HepG2 (cell line): ENCODE results near the gene FAM124A. TPM values are rescaled to one million over a fixed set of nuclear protein-coding genes. Genes with fewer than 3 reads are reported as not detected.

Source experiments
- ATAC-seq: fragments of 200-7000 bp; cut with Tn5 transposase; 3 replicates; pipeline ENCODE4 v1.9.1; 2020; ENCODE audit warnings: mild to moderate bottlenecking, moderate library complexity
- BruUV-seq: library from RNA; stranded (reverse); fragments of 400-500 nt; replicated peaks from 2 replicates; lab custom pipeline; 2021; lab: Mats Ljungman, UMichigan
- CTCF ChIA-PET: fragments of 300-600 bp; formaldehyde crosslinking; extraction: SDS; loops from one replicate; lab custom pipeline; 2021; ENCODE audit warnings: low total read pairs, inconsistent platforms, low intra/inter-chr PET ratio; lab: Yijun Ruan, JAX
- POLR2A ChIA-PET: fragments of 350-600 bp; sonication (Branson Sonifier 250); formaldehyde crosslinking; loops from one replicate; lab custom pipeline; 2020; ENCODE audit warnings: antibody characterized with exemption, inconsistent platforms; lab: Yijun Ruan, JAX
- DNase-seq: peaks from one replicate; pipeline ENCODE4 v3.0.0-alpha.2; 2015; ENCODE audit warnings: low spot score
- FAIRE-seq: peaks from 3 replicates; lab custom pipeline; 2011; peaks lifted over from hg19 to GRCh38; lab: Jason Lieb, UNC
- H2AFZ ChIP-seq: one replicate; pipeline ENCODE4 v1.6.1; 2011; ENCODE audit warnings: low read length, inconsistent platforms
- H3K27ac ChIP-seq: fragments of 300-600 bp; 3 replicates; pipeline ENCODE4 v1.8.0; 2011; ENCODE audit warnings: mixed run types, mild to moderate bottlenecking, mixed read lengths, low read length, inconsistent platforms; ENCODE audit not compliant: insufficient read depth; ENCODE audit errors: extremely low read length
- H3K27me3 ChIP-seq, 2 experiments: fragments of 200-600 bp in 1 of 2; 2 replicates in 1 of 2; 3 replicates in 1 of 2; pipeline versions ENCODE4 v1.6.0 to v1.8.0; 2011; ENCODE audit warnings: low read length in 2 of 2, mild to moderate bottlenecking in 2 of 2, moderate library complexity in 2 of 2, inconsistent platforms in 1 of 2; ENCODE audit not compliant: insufficient read depth in 2 of 2, control insufficient read depth in 1 of 2
- H3K36me3 ChIP-seq, 2 experiments: fragments of 200-600 bp in 1 of 2; replicated peaks in 1 of 2; 2 replicates in 1 of 2; 3 replicates in 1 of 2; pipeline versions ENCODE4 v1.5.1 to v1.8.0; 2011; ENCODE audit warnings: low read length in 2 of 2, inconsistent platforms in 1 of 2; ENCODE audit not compliant: insufficient read depth in 2 of 2, control insufficient read depth in 1 of 2
- H3K4me1 ChIP-seq: 2 replicates; pipeline ENCODE4 v1.5.1; 2012; ENCODE audit warnings: low read length, inconsistent platforms; ENCODE audit not compliant: insufficient read depth
- H3K4me2 ChIP-seq: 2 replicates; pipeline ENCODE4 v1.6.0; 2011; ENCODE audit warnings: low read depth, low read length, inconsistent platforms
- H3K4me3 ChIP-seq, 3 experiments: fragments of 200-600 bp in 1 of 3; sonication (generic), shearing (Covaris generic) in 1 of 3; replicated peaks in 1 of 3; 2 replicates each; pipeline ENCODE4 v1.5.1; 2011 to 2016; ENCODE audit warnings: low read length in 3 of 3, inconsistent platforms in 2 of 3, low read depth in 2 of 3, mild to moderate bottlenecking in 2 of 3, control low read depth in 1 of 3, mixed read lengths in 1 of 3; ENCODE audit not compliant: insufficient read depth in 1 of 3
- H3K79me2 ChIP-seq: one replicate; pipeline ENCODE4 v1.6.1; 2011; ENCODE audit warnings: low read length, inconsistent platforms; ENCODE audit not compliant: insufficient read depth
- H3K9ac ChIP-seq: 2 replicates; pipeline ENCODE4 v1.6.0; 2011; ENCODE audit warnings: mild to moderate bottlenecking, low read depth, low read length, inconsistent platforms; ENCODE audit not compliant: insufficient read depth
- H3K9me3 ChIP-seq: 2 replicates; pipeline ENCODE4 v1.5.1; 2012; ENCODE audit warnings: mild to moderate bottlenecking, low read length
- H4K20me1 ChIP-seq: 2 replicates; pipeline ENCODE4 v1.6.0; 2011; ENCODE audit warnings: inconsistent platforms, mild to moderate bottlenecking, low read length, moderate library complexity; ENCODE audit not compliant: insufficient read depth
- ATF7 ChIP-seq, 2 experiments: fragments of 450-650 bp in 1 of 2; sonication (generic) in 1 of 2; formaldehyde crosslinking in 1 of 2; IDR thresholded peaks; 2 replicates each; pipeline versions ENCODE4 v1.4.0 to v1.6.1; 2016 to 2020; ENCODE audit warnings: antibody characterized with exemption in 1 of 2, mild to moderate bottlenecking in 1 of 2, missing genetic modification reagents in 1 of 2
- WGBS: methylation state at CpG from one replicate; pipeline ENCODE4 v1.1.6; 2017; ENCODE audit warnings: low lambda C conversion rate; 5-methylcytosine and 5-hydroxymethylcytosine counted together
- in situ Hi-C: cut with HindIII; loops from 2 replicates; pipeline ENCODE4 v1.10.0; 2017; ENCODE audit warnings: low pct_unique_long_range_greater_than_20kb; ENCODE audit not compliant: extremely low pct_ligation_motif_present
- intact Hi-C: fragments of 100-400 bp; cut with micrococcal nuclease; formaldehyde crosslinking; loops from one replicate; pipeline ENCODE4 v1.10.0; 2022; ENCODE audit not compliant: unreplicated experiment
- polyA plus RNA-seq, 8 experiments: library from polyadenylated mRNA; depleted of rRNA in 3 of 8; stranded (reverse) in 7 of 8; unstranded in 1 of 8; fragments of >200 nt; fragmentation: Illumina TruSeq in 4 of 8; extraction: Trizol in 4 of 8; gene quantifications; 2 replicates each; pipeline versions ENCODE4 v1.2.1 to v1.2.3, GENCODE V29; 2011 to 2016; ENCODE audit warnings: low read depth in 4 of 8, missing spikeins in 1 of 8, mixed read lengths in 1 of 8; ENCODE audit not compliant: insufficient read depth in 1 of 8
- total RNA-seq, 5 experiments: library from RNA; depleted of rRNA; stranded (reverse); fragments of >200 nt; fragmentation: Illumina TruSeq; extraction: Trizol; gene quantifications; 2 replicates each; pipeline ENCODE4 v1.2.3, GENCODE V29; 2016; ENCODE audit warnings: low read depth in 1 of 5
- TF ChIP-seq, protein P1 (sequence below): sonication (generic); formaldehyde crosslinking; IDR thresholded peaks from 2 replicates; pipeline ENCODE4 v1.5.0; 2020; ENCODE audit warnings: mild to moderate bottlenecking, missing genetic modification reagents, borderline replicate concordance

The FAM124A gene
- total and polyA plus RNA-seq, 2 of the 13 experiments (the other 11 are each of a cell fraction or from before 2014, with no cell fraction given): not detected

DNA sequence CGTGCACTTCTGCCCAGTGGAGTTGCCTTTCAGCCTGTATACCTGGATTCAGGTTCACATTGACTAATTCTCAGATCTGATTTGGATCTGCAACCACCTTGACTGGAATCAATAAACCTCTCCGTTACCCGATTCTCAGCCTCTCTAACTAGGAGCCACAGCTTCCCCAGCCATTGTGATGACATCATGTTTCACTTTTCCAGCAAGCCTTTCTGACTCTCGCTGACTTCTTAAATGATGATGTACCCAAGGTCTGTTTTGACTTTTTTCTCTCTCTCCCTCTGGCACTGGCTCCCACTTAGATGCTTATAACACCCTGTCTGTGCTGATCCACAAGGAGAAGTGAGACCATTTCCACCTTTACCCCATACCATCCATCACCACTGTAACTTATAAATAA lies 13.5 kb upstream of the FAM124A start:
- Histone ChIP-seq H3K36me3 (no peaks in the 10 kb centered on the region), H3K4me1 (no peaks in the 10 kb centered on the region), H4K20me1 (no peaks in the 10 kb centered on the region), H3K9me3 (no peaks in the 10 kb centered on the region), H3K4me2 (no peak overlapping the region), H3K79me2 (no peaks in the 10 kb centered on the region), H3K4me3 (no peak overlapping the region), H3K27ac (no peak overlapping the region), H3K27me3 (peaks cover 6 to 51% of the 10 kb centered on the region in 2 experiments; a peak in 3 of 5 replicates), H2AFZ (no peak overlapping the region), H3K9ac (no peak overlapping the region)
- ATAC-seq (no peak), DNase-seq (no peak), FAIRE-seq (no peak)
- in situ Hi-C loops: no loop called here
- 23% methylated on average over 4 of the region's 4 CpGs for WGBS
- ChIA-PET CTCF (no interaction called here), POLR2A (no interaction called here)
- BruUV-seq: no TSS peak
- peak; percentile 86 for TF ChIP-seq ATF7 (IDR thresholded peaks at IDR 0.05)
- no peak for TF ChIP-seq ATF7 (CRISPR knock-in tag; IDR thresholded peaks at IDR 0.05)
- TF ChIP-seq, protein P1, sequence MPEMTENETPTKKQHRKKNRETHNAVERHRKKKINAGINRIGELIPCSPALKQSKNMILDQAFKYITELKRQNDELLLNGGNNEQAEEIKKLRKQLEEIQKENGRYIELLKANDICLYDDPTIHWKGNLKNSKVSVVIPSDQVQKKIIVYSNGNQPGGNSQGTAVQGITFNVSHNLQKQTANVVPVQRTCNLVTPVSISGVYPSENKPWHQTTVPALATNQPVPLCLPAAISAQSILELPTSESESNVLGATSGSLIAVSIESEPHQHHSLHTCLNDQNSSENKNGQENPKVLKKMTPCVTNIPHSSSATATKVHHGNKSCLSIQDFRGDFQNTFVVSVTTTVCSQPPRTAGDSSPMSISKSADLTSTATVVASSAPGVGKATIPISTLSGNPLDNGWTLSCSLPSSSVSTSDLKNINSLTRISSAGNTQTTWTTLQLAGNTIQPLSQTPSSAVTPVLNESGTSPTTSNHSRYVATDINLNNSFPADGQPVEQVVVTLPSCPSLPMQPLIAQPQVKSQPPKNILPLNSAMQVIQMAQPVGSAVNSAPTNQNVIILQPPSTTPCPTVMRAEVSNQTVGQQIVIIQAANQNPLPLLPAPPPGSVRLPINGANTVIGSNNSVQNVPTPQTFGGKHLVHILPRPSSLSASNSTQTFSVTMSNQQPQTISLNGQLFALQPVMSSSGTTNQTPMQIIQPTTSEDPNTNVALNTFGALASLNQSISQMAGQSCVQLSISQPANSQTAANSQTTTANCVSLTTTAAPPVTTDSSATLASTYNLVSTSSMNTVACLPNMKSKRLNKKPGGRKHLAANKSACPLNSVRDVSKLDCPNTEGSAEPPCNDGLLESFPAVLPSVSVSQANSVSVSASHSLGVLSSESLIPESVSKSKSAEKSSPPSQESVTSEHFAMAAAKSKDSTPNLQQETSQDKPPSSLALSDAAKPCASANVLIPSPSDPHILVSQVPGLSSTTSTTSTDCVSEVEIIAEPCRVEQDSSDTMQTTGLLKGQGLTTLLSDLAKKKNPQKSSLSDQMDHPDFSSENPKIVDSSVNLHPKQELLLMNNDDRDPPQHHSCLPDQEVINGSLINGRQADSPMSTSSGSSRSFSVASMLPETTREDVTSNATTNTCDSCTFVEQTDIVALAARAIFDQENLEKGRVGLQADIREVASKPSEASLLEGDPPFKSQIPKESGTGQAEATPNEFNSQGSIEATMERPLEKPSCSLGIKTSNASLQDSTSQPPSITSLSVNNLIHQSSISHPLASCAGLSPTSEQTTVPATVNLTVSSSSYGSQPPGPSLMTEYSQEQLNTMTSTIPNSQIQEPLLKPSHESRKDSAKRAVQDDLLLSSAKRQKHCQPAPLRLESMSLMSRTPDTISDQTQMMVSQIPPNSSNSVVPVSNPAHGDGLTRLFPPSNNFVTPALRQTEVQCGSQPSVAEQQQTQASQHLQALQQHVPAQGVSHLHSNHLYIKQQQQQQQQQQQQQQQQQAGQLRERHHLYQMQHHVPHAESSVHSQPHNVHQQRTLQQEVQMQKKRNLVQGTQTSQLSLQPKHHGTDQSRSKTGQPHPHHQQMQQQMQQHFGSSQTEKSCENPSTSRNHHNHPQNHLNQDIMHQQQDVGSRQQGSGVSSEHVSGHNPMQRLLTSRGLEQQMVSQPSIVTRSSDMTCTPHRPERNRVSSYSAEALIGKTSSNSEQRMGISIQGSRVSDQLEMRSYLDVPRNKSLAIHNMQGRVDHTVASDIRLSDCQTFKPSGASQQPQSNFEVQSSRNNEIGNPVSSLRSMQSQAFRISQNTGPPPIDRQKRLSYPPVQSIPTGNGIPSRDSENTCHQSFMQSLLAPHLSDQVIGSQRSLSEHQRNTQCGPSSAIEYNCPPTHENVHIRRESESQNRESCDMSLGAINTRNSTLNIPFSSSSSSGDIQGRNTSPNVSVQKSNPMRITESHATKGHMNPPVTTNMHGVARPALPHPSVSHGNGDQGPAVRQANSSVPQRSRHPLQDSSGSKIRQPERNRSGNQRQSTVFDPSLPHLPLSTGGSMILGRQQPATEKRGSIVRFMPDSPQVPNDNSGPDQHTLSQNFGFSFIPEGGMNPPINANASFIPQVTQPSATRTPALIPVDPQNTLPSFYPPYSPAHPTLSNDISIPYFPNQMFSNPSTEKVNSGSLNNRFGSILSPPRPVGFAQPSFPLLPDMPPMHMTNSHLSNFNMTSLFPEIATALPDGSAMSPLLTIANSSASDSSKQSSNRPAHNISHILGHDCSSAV: no peak
- intact Hi-C loops: no loop called here
